Measurements from ENCODE around the gene EXOC3L2. TPM values are rescaled to one million over a fixed set of nuclear protein-coding genes. Genes with fewer than 3 reads are reported as not detected.

EXOC3L2 gene
- total RNA-seq, 1 experiment from 2014 or later, result 0.61 TPM

DNA sequence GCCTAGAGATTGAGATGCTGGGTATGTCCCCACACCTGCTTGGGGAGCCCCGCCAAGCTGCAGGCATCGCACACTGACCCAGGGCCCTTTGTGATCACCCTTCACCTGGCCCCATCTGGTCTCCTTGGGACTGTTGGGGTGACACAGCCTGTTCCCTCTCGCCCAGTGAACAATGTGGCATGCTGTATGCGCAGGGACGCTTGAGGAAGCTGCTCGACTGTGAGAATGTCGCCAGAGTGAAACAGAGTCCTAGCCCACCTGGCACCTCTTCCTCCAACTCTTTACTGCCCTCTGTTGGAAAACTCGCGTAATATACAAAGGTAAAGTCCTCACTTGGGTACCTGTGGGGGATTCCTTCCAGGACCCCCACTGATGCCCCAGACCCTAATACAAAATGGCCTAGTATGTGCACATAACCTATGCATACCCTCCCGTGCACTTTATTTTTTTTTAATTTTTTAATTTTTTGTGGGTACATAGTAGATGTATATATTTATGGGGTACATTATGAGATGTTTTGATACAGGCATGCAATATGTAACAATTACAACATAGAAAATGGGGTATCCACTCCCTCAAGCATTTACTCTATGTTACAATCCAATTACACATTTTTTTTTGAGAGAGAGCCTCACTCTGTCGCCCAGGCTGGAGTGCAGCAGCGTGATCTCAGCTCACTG is 57.6 kb downstream of the EXOC3L2 start:
- WGBS (ENCODE audit: extremely low coverage, insufficient read length, low lambda C conversion rate), result no CpG with 5 or more reads among the region's 12 CpGs
- H3K27me3 Mint-ChIP-seq (ENCODE audit: low read depth), result peaks cover 21% of the 10 kb centered on the region
- no peak overlapping the region for H2AFZ ChIP-seq (ENCODE audit: low read length)

More for the DNA sequence above, 57.6 kb downstream of the EXOC3L2 start:
- H2BK15ac ChIP-seq (ENCODE audit: low read depth, low read length), result no peak overlapping the region
- peak; percentile 63 for DNase-seq
- H3K79me1 ChIP-seq (ENCODE audit: insufficient read depth, low read depth, low read length, poor library complexity, severe bottlenecking), result no peaks in the 10 kb centered on the region
- no peak overlapping the region for H4K5ac ChIP-seq (ENCODE audit: insufficient read length, low read depth, low read length)
- Mint-ChIP-seq H3K9me3 (no peaks in the 10 kb centered on the region), H3K27ac (no peak overlapping the region), H3K36me3 (ENCODE audit: insufficient read depth in 1 of 3, low read depth in 3 of 3) (no peaks in the 10 kb centered on the region), H3K4me3 (no peak overlapping the region), H3K4me1 (peaks cover 2 to 7% of the 10 kb centered on the region in 2 experiments; a peak in 1 of 4 replicates)
- no peak overlapping the region for H3K23ac ChIP-seq (ENCODE audit: insufficient read length, low read depth, low read length)
- H3K18ac ChIP-seq (ENCODE audit: insufficient read length, low read depth, low read length), result no peak overlapping the region
- no peak overlapping the region for H4K91ac ChIP-seq (ENCODE audit: insufficient read length, low read depth, low read length)
- no peak overlapping the region for H3K56ac ChIP-seq (ENCODE audit: insufficient read length, low read depth, low read length)
- no peak overlapping the region for H2AK5ac ChIP-seq (ENCODE audit: insufficient read length, low read length)
- H3K4me2 ChIP-seq (ENCODE audit: insufficient read depth, insufficient read length, low read length), result no peak overlapping the region
- no peak overlapping the region for H3K9ac ChIP-seq (ENCODE audit: extremely low read depth, insufficient read length, low read length)
- H3K4ac ChIP-seq (ENCODE audit: low read depth, low read length), result no peak overlapping the region
- H3K27ac ChIP-seq (ENCODE audit: insufficient read length, low read depth, low read length), result no peak overlapping the region
- no peak overlapping the region for H3T11ph ChIP-seq (ENCODE audit: low read length)
- H3K4me1 ChIP-seq (ENCODE audit: insufficient read depth, low read length), result no peaks in the 10 kb centered on the region
- H2BK120ac ChIP-seq (ENCODE audit: low read depth, low read length, poor library complexity, severe bottlenecking), result no peak overlapping the region
- no peak overlapping the region for H4K8ac ChIP-seq (replicated peaks; ENCODE audit: insufficient read length, low read depth, low read length)
- no peaks in the 10 kb centered on the region for H3K9me3 ChIP-seq (ENCODE audit: control insufficient read depth, low read depth, low read length)
- TF ChIP-seq CTCF (conservative IDR thresholded peaks at IDR 0.05), result peak; percentile 84
- no peak overlapping the region for H2BK5ac ChIP-seq (ENCODE audit: insufficient read length, low read length)
- H3K27me3 ChIP-seq (ENCODE audit: insufficient read depth, low read length), result no peaks in the 10 kb centered on the region
- H2BK12ac ChIP-seq (ENCODE audit: insufficient read length, low read depth, low read length), result no peak overlapping the region
- no peaks in the 10 kb centered on the region for H3K79me2 ChIP-seq (ENCODE audit: insufficient read depth, low read length)
- H3K23me2 ChIP-seq (ENCODE audit: insufficient read length, low read depth, low read length, poor library complexity, severe bottlenecking), result no peaks in the 10 kb centered on the region
- no peak overlapping the region for H3K14ac ChIP-seq (ENCODE audit: insufficient read depth, low read length)
- H4K20me1 ChIP-seq (ENCODE audit: control insufficient read depth, insufficient read depth, insufficient read length), result no peaks in the 10 kb centered on the region
- no peak overlapping the region for H2BK20ac ChIP-seq (ENCODE audit: low read depth, low read length, poor library complexity, severe bottlenecking)

Measured in H9 (cell line).